HCT116 (cell line): ENCODE data around the gene MOSPD3.

Experiments
- CTCF ChIP-seq, 3 experiments: fragments of 200-600 bp in 1 of 3; sonication (generic) in 1 of 3; IDR thresholded peaks in 2 of 3; conservative IDR thresholded peaks in 1 of 3; 2 replicates each; pipeline ENCODE4 v1.5.1; 2012 to 2017; ENCODE audit warnings: low read depth in 2 of 3, low read length in 2 of 3, antibody characterized with exemption in 1 of 3, borderline replicate concordance in 1 of 3, control low read depth in 1 of 3, mild to moderate bottlenecking in 1 of 3, mixed read lengths in 1 of 3, mixed run types in 1 of 3, moderate library complexity in 1 of 3; ENCODE audit not compliant: insufficient read depth in 1 of 3
- ELF1 ChIP-seq: IDR thresholded peaks from 2 replicates; pipeline ENCODE4 v1.6.1; 2012; ENCODE audit warnings: low read depth, borderline replicate concordance
- POLR2A ChIP-seq: IDR thresholded peaks from 2 replicates; pipeline ENCODE4 v1.7.0; 2011; ENCODE audit warnings: borderline replicate concordance; ENCODE audit not compliant: insufficient read depth, insufficient read length; ENCODE audit errors: extremely low read depth
- REST ChIP-seq: IDR thresholded peaks from 2 replicates; pipeline ENCODE4 v1.6.1; 2012; ENCODE audit warnings: low read depth
- YY1 ChIP-seq: IDR thresholded peaks from 2 replicates; pipeline ENCODE4 v1.6.1; 2011; ENCODE audit warnings: low read length, low read depth, moderate library complexity, mild to moderate bottlenecking; ENCODE audit not compliant: insufficient replicate concordance; ENCODE audit errors: extremely low read depth

- TF ChIP-seq YY1 (no peak), CTCF (IDR thresholded peaks at IDR 0.05 in 2 of 3, conservative IDR thresholded peaks at IDR 0.05 in 1 of 3; ENCODE audit: borderline replicate concordance in 1 of 3, insufficient read depth in 1 of 3, low read depth in 2 of 3, low read length in 2 of 3) (no peak), REST (no peak), ELF1 (no peak), POLR2A (no peak)
Observed at GRCh38 chr7:100607111-100607510, 5.2 kb upstream of the MOSPD3 start.
